Left ventricle myocardium inferior (tissue), 1 donor: ENCODE measurements around the gene ZP2. TPM values are rescaled to one million over a fixed set of nuclear protein-coding genes. Genes with fewer than 3 reads are reported as not detected.

Experiments used
- DNase-seq: peaks from one replicate; pipeline ENCODE4 v3.0.0-alpha.2; 2020
- H3K27ac ChIP-seq: fragments of 200-600 bp; replicated peaks from 2 replicates; pipeline ENCODE4 v1.8.0; 2021
- H3K27me3 ChIP-seq: fragments of 200-600 bp; 2 replicates; pipeline ENCODE4 v1.8.0; 2021; ENCODE audit warnings: low read depth
- H3K36me3 ChIP-seq: fragments of 200-600 bp; 2 replicates; pipeline ENCODE4 v1.8.0; 2021
- H3K4me1 ChIP-seq: fragments of 200-600 bp; 2 replicates; pipeline ENCODE4 v1.8.0; 2021
- H3K4me3 ChIP-seq: fragments of 200-600 bp; 2 replicates; pipeline ENCODE4 v1.8.0; 2021; ENCODE audit warnings: mild to moderate bottlenecking, moderate library complexity
- H3K9me3 ChIP-seq: fragments of 200-600 bp; replicated peaks from 2 replicates; pipeline ENCODE4 v1.8.0; 2021
- CTCF ChIP-seq: fragments of 200-600 bp; IDR thresholded peaks from 2 replicates; pipeline ENCODE4 v1.8.0; 2021; ENCODE audit warnings: antibody characterized with exemption, mild to moderate bottlenecking, borderline replicate concordance
- intact Hi-C: fragments of 100-400 bp; cut with micrococcal nuclease; formaldehyde crosslinking; loops from one replicate; pipeline ENCODE4 v1.11.0; 2022
- total RNA-seq: library from RNA; stranded (reverse); fragmentation: NEBNext Ultra II Directional; extraction: Animal tissue kit (Norgen Biotek cat#: 25700); gene quantifications from one replicate; pipeline ENCODE4 v1.2.1, GENCODE V29; 2021
- donor health status: DM: no; HTN: yes; CAD: no; lungs with severe emphysema.

The ZP2 gene
- total RNA-seq, 1 donor from 2014 or later = not detected

- H3K9me3 ChIP-seq = no peaks in the 10 kb centered on the region
- intact Hi-C loops = loop anchor here (10.0 kb wide), 2 partner anchors 109 to 369 kb away; no protein-coding TSS in a partner anchor
- peaks cover 29% of the 10 kb centered on the region for H3K36me3 ChIP-seq
- H3K4me1 ChIP-seq = no peaks in the 10 kb centered on the region
- H3K27ac ChIP-seq = no peak overlapping the region
- no peak for DNase-seq
- no peak overlapping the region for H3K4me3 ChIP-seq
- no peaks in the 10 kb centered on the region for H3K27me3 ChIP-seq
- TF ChIP-seq CTCF = no peak
These were observed 25.6 kb downstream of the ZP2 start for GRCh38 chr16:21185659-21186325.

GRCh38 chr16:21184834-21185233 is 26.5 kb downstream of the ZP2 start:
- no peak for DNase-seq
- no peak overlapping the region for H3K27ac ChIP-seq
- no peaks in the 10 kb centered on the region for H3K4me1 ChIP-seq
- H3K9me3 ChIP-seq = no peaks in the 10 kb centered on the region
- peaks cover 39% of the 10 kb centered on the region for H3K36me3 ChIP-seq
- intact Hi-C loops = loop anchor here (10.0 kb wide), 2 partner anchors 110 to 370 kb away; no protein-coding TSS in a partner anchor
- no peaks in the 10 kb centered on the region for H3K27me3 ChIP-seq
- no peak for TF ChIP-seq CTCF
- no peak overlapping the region for H3K4me3 ChIP-seq

- peaks cover 6% of the 10 kb centered on the region for H3K4me1 ChIP-seq
- peaks cover 47% of the 10 kb centered on the region for H3K36me3 ChIP-seq
These were observed 27.4 kb downstream of the ZP2 start for GRCh38 chr16:21183995-21184394.

DNA sequence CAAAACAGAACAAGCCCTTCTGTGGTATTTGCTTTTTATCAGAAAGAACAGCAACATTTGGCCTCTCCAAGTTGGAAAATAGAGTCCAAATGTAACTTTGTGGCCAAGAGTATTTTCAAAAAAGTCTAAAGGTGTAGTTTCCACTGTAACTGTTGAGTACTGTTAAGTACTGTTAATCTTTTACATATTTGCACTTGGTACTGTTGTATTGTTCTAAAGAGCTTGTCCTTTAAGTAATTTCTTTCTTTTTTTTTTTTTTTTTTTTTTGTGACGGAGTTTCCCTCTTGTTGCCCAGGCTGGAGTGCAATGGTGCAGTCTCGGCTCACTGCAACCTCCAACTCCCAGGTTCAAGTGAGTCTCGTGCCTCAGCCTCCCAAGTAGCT is 31.4 kb downstream of the ZP2 start:
- H3K4me3 ChIP-seq = no peak overlapping the region
- H3K9me3 ChIP-seq = no peaks in the 10 kb centered on the region
- intact Hi-C loops = loop anchor here (10.0 kb wide), 2 partner anchors 115 to 375 kb away; no protein-coding TSS in a partner anchor
- no peak for DNase-seq
- peaks cover 6% of the 10 kb centered on the region for H3K4me1 ChIP-seq
- no peaks in the 10 kb centered on the region for H3K27me3 ChIP-seq
- H3K27ac ChIP-seq = peak overlapping the region; percentile 52
- peaks cover 86% of the 10 kb centered on the region for H3K36me3 ChIP-seq
- no peak for TF ChIP-seq CTCF

More at GRCh38 chr16:21183995-21184394, 27.4 kb downstream of the ZP2 start:
- H3K4me3 ChIP-seq = no peak overlapping the region
- no peak for DNase-seq
- no peaks in the 10 kb centered on the region for H3K27me3 ChIP-seq
- no peaks in the 10 kb centered on the region for H3K9me3 ChIP-seq
- H3K27ac ChIP-seq = no peak overlapping the region
- intact Hi-C loops = loop anchor here (10.0 kb wide), 2 partner anchors 111 to 371 kb away; no protein-coding TSS in a partner anchor
- TF ChIP-seq CTCF = no peak

DNA sequence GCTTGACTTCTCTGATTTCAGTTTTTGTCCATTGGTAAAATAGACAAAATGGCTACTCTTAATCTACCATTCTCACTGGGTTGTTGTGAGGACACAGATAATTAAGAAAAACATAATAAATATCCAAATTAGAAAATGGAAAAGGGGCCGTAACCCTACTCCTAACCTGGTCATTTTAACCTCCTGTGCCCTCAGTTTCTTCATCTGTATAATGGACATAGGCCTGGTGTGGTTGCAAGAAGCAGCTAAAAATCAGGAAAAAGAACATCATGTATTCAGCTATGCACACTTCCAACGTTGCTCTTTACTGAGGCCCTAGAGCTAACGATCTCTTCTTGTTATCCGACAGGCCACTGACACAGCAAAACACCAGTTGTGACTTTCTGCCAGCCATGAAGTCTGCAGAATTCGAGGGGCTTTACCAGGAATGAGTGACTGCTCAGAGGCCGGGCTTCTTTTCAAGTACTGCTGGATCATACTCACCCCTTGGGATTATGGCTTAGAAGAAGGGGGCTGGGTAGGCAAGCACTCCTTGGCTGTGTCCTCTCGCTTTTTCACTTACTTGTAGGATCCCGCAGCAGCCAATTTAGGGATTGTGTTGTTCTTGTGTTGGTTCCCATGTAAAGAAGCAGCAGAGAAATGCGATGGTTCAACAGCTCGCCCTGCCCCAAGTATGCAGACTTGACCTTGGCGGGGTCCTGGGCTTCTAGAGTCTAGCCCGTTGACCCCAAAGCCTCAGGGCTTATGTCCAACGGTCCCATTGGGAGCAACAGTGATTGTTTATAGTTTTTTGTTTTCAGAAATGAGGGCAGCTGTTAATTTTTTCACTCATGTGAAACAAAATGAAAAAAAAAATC is 32.0 kb downstream of the ZP2 start:
- intact Hi-C loops = no loop called here
- Histone ChIP-seq H3K4me3 (no peak overlapping the region), H3K4me1 (peaks cover 6% of the 10 kb centered on the region), H3K27ac (peak overlapping the region; percentile 52), H3K9me3 (no peaks in the 10 kb centered on the region), H3K36me3 (peaks cover 93% of the 10 kb centered on the region), H3K27me3 (no peaks in the 10 kb centered on the region)
- no peak for DNase-seq
- no peak for TF ChIP-seq CTCF
